ENCODE data around the gene LEFTY1.
A peak's percentile ranks its signal among the peaks of the same experiment; 100 is the strongest.

LEFTY1 gene

DNA sequence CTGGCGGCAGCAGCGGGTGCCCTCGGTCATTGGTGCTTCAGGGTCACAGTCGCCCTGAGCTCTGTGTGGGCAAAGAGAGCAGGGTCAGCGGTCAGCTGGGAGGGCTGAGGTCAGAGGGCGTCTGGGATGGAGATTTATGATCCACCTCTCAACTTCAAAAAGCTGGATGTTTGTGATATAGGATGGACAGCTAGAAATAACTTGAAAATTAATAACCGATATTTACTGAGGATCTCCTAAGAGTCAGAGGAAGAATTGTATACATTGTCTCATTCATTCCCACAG lies 2.0 kb downstream of the LEFTY1 start:
- DNase-seq, result no peak

DNA sequence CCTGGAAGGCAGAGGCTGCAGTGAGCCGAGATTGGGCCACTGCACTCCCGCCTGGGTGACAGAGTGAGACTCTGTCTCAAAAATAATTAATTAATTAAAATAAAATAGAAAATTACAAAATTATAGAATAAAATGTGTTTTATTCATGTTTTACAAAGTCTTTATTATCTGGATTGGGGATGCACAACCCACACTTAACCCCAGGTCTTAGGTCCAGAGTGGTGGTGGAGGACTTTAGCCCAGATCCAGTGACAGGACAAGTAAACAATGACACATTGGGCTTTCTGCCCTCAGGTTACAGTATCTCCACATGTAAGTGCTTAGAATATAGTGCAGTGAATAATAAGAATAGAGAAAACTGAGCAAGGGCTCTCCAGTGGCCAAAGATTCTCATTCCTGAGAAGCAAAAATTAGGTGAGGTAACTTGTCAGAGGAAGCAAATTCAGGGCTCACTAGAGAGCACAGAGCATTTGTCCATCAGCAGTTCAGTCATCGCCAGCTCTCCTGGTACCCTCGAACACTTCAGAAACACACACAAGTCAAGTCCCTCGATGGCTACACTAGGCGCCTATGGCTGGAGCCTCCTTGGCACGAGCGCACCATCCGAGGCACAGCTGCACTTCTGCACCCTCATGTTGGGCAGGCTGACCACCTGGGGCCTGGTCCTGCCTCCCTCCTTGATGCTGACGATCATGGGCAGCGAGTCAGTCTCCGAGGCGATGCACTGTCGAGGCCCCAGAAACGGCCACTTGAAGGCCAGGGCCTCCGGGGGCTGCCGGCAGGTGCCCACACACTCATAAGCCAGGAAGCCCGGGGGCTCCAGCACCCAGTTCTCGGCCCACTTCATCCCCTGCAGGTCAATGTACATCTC lies 2.6 kb downstream of the LEFTY1 start:
- DNase-seq, result no peak

DNA sequence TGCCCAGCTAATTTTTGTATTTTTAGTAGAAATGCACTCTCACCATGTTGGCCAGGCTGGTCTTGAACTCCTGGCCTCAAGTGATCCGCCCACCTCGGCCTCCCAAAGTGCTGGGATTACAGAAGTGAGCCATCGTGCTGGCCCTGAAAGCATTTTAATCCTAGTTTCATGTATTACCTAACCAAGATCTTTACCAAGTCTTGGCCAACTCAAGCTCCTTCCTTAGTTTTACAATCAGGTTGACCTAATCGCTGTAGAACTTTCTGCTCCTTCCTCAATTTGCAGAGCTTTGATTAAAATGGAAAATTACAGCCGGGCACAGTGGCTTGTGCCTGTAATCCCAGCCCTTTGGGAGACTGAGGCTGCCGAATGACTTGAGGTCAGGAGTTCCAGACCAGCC lies 3.6 kb downstream of the LEFTY1 start:
- no peak for DNase-seq

DNA sequence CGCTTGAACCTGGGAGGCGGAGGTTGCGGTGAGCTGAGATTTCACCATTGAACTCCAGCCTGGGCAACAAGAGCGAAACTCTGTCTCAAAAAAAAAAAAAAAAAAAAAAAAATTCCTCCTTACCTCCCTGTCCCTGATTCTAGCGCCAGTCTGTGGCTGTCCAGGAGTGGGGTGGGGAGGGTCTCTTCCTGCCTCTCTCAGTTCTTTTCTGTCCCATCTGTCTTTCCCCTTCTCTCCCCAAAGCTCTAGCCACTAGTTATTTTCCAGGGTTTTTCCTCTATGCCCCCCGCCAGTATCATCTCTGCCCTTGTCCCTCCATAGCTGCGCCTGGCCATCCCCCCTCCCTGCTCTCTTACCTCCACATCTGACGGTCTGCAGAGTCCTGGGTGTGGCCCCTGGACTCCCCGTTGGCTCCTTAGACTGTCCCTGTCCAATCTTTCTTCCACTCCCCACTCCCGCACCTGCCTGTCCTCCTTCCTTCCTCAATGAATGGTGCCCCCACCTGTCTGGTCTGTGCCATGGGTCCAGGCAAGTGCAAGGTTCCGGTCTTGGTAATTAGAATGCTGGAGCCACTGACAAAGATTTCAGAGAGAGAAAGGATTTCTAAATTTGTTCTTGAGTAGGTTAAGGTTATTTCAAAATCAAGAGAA lies 5.2 kb downstream of the LEFTY1 start:
- no peak for DNase-seq

DNA sequence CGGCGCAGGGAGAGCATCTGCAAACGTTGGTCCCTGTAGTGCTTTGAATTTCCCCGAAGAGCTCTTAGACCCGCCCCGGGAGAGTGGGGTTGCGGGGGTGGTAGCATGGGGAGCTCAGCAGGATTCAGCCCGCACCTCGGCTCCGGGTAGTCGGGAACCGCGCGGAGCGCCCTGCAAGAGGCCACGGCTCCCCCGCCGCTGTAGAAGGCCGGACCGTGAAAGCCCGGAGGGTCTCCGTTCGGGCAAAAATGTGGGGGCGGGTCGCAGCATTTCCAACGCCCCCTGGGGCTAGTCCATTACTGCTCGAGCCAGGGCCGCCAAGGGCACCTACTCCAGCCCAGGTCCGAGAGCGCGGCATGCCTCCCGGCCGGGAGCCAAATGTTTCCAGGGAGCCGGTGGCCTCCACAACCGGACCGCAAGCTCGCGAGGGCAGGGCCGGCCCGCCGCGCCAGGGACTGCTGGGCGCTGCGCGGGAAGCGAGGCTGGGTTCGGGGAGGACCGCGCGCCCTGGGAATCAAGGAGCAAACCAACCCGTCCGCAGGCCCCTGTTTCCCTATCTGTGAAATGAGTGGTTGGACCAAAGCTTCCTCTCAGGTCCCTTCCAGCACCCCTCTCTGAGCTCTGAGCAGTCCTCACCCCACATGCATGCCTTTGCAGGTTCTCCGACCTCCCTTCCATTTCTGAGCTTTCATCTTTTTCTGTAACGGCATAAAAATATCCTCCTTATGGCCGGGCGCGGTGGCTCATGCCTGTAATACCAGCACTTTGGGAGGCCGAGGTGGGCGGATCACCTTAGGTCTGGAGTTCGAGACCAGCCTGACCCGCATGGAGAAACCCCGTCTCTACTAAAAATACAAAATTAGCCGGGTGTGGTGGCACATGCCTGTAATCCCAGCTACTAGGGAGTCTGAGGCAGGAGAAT lies 6.0 kb downstream of the LEFTY1 start:
- DNase-seq, result no peak

DNA sequence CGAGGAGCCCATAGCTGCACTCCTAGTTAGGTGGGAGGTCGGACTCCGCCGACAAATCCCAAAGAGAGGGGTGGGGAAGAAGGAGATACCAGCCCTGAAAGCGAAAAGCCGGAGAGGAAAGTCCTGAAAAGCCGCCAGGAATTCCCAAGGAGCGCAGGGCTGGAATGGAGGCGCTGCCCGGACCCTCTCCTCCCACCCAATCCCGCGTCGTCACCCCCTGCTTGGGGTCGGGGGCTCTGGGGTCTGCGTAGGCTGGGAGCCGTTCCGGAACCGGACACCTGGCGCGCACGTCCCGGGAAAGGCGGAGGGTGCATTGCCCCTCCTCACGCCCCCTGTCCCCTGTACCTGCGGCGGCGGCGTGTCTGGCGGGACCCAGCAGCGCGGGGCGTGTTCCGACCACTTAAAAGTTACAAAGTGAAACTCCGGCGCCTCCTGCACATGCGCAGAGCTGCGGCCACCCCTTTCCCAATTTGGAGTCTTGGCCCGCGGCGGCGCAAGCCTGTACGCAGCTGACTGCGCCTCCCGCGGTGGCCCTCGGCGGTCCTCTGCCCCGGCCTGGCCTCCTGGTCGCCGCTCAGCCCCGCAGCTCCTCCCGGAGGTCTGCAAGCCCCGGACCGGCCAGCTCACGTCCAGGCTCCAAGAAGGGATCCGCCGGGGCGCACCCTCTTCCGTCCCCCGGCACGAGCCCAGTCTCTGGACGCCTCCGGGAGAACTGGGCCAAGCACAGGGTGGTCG lies 6.8 kb downstream of the LEFTY1 start, which contains the start of gene TMEM63A:
Gene TMEM63A (minus strand): TSS at position 422 of the 735 bp plus-strand sequence. CDS start 4,800 bp downstream, outside the sequence.
- DNase-seq, result no peak

DNA sequence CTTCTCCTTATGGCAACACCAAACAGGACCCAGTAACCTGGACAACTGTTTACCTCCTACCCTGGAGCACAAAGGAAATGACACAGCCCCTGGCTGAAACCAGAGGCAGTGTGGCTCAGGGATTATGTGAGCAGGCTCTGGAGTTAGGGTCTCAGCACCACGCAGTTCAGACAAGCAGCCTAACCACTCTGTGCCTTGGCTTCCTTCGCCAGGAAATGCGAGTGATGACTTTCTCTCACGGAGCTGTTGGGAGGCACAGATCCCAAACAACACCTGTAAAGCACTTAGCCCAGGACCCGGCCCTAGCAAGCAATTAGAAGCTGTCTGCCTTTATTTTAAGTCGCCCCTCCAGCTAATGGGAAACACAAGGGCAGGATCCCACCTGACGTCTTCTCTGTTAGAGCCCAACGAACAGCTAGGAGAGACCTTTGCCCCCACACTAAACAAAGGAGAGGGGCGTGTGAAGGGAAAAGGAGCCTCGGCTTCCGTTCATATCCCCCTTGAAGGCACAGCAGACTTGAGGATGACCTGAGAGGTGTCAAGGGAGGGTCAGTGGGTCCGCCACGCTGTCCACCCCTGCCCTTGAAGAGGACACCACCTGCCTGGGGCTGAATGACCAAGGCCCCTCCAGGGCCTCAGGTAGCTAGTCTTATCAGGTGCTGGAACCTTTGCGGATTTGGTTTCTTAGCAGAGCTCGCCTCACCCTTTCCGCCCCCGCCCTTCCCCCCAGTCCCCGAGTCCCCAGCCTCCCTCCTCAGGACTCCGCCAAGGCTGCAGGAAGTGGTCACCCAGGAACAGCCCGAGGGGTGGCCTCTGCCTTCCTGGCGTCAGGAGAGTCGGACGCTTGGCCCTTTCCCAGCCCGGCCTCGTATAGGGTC lies 7.6 kb downstream of the LEFTY1 start:
- no peak for DNase-seq

DNA sequence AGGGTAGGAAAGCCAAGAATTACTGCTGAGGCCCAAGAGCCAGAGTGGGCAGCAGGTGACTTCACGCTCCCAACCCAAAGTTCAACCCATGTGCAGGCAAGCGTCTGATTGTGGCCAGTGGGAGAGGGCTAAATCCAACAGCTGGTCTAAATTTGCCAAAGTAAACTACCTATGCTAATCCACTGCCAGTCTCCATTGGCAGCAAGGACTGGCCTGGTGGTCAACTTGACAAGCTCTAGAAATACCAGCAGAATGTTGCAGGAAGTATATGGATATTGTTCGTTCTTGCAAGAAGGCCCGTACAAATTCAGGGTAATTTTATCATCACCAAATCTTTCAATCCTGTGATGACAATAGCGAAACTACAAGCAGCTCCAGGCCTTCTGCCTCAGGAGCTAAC lies 8.3 kb downstream of the LEFTY1 start:
- no peak for DNase-seq

DNA sequence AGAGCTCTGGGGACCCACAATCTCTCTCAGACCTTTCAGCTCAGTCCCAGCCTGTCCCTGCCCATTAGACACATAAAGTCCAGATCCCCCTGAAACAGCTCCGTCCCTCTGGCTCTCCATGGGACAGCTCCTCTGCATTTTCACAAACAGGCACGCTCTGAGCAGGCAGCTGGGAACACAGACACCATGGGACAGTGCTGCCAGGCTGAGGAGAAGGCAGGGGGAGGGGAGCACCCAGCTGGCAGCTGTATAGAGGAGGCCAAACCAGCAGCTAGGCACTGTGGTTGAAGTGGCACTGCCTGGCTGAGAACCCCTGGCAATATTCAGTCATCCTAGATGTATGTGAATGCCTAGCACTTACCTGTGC lies 8.7 kb downstream of the LEFTY1 start:
- DNase-seq, result peak; percentile 29

DNA sequence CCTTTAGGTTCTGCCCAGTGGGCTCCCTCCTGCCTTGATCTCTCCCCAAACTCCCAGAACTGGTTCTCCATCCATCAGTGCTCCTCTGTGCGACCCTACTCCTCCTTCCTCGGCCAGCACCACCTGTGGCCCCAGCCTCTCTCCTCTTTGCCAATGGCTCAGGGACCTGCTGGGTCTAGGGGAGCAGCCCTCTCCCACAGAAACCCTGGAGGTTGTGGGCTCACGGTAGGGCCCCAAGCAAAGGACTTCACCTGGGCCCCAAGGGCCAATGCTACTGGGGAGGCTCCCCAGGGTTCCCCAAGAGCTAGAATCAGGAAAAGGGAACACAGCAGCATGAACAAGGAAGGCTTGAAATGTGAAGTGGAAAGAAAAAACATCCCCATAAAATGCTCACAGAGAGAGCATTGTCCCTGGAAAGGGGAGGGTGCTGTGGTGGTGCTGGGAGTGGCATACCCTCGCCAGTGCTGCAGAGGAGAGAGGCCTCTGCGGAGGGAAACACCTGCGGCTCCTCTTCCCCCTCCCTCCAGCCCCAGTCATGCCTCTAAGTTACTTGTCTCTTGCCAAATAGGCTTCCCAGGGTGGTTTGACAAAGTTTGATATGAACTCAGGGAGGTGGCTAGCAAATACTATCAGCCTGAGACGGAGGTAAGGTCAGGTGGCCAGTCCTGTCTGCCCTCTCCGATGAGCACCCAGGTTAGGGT lies 9.3 kb downstream of the LEFTY1 start:
- no peak for DNase-seq

DNA sequence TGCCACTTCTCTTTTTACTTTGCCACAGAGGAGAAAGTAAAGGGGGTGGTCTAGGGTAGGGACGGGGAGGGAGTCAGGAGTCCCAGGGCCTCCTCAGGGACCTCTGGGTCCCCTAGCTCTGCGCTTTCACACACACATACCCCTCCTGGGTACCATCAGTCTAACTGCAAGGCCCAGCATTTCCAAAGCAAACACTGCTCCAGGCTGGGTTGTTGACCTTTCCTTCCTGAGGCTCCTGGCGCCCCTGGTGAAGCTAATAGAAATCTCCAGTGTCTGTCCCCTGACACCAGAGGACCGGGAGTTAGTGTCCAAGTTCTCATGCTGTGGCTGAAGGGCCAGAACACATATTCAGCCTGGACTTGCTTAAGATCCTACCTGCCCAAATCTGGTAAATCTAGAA lies 10.7 kb downstream of the LEFTY1 start:
- DNase-seq, result no peak

DNA sequence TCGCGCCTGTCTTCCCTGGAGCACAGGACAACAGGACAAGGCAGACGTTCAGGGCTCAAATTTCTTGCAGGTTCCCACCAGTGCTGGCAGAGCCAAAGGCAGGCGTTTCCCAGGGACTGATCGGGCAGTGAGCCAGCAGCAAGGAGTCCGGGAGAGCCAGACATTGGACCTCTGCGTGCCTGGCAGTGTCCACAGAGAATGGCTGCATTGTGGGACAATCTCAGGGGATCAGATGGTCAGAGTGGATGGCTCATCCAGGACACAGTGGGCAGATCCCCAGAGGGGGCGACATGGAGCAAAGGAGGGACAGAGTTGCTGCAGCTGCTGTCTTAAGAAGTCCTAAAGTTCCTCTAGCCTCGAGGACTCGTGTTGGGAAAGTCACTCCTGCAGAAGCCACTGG lies 11.4 kb downstream of the LEFTY1 start:
- no peak for DNase-seq

DNA sequence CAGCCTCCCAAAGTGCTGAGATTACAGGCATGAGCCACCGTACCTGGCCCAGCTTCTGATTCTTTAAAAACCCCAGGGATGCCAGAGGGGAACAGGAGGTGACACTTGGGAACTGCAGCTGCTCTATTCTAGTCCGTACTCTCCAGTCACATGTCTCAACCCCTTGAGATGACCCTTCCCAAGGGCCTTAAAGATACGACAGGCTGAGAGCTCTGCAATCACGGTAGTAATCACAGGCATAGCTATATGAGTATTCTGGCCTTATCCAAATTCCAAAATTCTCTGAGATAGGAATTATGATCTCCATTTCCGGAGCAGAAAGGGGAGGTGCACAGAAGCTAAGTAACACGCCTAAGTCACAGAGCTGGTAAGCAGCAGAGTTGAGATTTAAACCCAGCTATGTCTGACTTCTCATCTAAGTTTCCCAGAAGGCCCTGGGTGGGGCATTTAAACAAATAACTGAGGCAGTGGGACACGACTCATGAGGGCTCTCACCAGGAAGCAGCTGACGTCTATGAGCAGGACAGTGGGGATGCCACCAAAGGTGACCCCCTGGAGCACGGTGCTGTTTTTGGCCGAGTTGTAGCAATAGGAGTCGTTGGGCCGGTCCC lies 11.9 kb downstream of the LEFTY1 start:
- no peak for DNase-seq

DNA sequence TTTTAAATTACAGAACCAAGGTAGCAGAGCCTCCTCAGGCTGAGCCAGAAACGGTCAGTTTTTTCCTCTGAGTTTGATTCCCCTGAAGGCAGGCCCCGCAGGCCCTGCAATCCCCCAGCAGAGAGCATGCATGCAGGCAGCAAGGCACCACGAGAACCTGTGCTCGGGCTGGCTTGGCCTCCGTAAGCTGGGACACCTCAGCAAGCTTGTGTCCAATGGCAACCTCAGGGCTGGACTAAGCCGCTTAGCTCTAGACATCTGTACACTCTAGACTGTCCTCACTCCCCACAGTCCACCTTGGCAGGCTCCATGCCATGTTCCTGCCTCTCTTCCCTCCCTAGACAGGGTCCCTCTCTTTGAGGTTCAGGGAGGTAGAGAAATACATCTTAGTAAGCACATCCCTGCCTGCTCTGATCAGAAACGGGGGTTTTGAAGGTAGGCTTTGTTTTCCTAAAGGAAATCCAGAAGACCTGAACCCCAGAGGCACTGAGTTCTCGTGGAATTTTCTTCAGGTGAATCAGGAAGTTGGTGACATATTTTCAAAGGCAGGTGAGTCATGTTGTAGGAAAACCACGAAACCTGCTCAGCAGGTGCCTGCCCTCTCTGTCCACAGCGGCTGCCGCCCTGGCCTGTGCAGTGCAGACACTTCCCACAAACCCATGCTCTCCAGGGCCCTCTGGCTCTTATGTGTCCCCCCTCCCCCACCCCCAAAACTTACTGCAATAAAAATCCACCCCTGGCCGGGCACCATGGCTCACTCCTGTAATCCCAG lies 13.7 kb downstream of the LEFTY1 start:
- no peak for DNase-seq

DNA sequence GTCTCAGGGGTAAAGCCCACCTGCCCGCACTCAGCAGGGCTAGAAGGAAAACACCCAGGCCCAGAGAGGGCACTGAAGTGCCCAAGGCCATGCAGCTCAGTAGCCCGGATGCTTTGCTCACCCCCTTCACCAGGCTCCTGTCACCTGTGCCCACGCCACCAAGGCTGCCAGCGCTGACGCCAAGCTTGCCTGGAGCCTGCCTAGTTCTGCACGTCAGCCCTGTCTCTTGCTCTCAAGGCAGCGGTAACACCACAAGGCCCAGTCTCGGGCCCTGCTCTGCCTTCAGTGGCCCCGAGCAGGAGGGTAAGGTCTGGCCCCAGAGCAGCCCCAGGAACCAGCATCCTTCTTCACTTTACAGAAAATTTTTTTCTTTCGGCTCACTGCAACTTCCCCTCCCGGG lies 14.5 kb downstream of the LEFTY1 start:
- DNase-seq, result no peak

DNA sequence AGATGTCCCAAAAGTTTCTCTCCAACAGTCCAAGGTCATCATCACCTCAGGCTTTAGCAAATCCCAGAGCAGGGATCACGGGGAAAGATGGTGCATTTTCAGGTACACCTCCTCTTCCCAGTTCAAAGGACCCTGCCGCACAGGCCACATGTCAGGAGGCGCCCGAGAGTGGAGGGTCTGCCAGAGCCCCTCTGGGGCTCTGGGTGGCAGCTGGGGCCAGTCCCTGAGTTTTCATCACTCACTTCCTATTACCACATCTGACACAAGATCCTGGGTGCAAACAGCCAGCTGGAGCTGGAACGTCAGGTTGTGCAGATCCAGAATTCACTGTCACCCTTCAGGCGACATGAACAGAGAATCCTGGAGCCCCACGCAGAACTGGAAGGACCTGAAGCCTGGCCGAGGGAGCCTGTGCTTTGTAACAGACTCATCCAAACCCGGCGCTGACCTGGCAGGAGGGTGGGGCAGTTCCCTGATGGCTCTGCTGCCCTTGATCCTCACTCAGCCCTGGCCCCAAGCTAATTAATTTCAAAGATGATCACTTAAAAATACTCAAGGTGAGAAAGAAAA lies 15.6 kb downstream of the LEFTY1 start:
- no peak for DNase-seq

DNA sequence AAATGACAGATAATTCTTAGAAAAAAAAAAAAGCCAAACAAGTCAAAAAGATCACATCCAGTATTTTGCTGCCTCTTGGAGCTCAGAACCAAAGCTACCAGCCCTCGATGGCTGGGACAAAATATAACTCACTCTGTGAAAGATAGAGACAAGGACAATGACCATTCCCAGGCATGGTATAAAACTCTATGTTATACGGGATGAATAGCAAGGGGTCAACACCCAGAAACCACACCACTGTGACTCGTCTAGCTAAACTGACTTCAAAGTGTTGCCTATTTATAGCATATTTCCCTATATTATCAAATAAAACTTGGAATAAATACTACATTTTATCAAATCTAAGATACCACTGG lies 16.9 kb downstream of the LEFTY1 start:
- DNase-seq, result no peak

DNA sequence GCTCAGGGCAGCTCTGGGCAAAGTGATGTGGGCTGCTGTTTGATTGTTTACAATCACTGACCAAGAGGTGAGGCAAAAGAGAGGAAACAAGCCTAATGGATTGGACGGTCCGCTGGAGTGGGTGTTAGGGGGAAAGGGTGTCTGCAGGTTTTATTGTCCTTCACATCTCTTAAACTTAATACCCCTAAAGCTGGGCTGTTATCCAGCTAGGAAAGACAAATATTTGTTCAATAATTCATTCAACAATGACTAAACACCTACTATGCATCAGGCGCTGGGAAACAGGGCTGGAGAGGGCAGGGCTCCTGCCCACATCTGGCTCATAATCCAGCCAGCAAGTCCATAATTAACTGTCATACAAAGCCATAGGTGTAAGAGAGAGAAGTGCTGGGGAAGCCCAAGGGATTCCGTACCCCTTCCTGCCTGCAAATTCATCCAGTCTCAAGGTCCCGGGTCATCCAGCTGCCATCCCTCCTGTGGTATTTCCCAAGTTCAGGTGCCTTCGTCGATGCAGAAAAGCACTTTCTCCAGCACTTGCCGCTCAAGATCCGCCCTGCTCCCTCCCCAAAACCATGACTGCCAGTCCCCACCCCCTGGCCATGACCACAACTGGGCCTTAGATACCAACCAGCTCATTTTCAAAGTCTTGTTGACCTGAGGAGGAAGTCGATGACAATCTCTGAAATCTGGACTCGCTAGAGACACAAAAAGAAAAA lies 17.4 kb downstream of the LEFTY1 start:
- DNase-seq, result no peak

DNA sequence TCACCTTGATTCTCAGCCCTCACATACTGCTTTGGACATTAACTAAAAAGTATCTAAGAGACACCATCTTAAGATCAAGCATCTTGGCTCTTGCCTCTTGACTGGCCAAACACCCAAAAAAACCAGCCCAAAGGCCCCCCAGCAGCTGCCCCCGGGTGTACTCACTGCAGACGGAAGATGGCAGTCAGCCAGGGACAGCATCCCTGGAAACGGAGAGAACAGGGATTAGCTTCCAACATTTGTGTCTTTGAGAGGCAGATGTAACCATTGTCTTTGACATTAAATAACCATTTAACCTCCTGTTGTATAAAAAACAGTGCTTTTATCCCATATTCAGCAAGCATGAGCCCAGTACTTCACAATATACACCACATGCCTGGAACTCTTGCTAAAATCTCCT lies 18.0 kb downstream of the LEFTY1 start:
- no peak for DNase-seq

Measured in NCI-H1694 (cell line).